ENCODE results near the gene CDK5RAP3. TPM values are rescaled to one million over a fixed set of nuclear protein-coding genes. Genes with fewer than 3 reads are reported as not detected.

The CDK5RAP3 gene
- total RNA-seq, 1 donor from 2014 or later, result 62.8 TPM

GRCh38 chr17:48024149-48025039 lies 53.5 kb downstream of the CDK5RAP3 start:
- Histone ChIP-seq H3K4me3 (ENCODE audit: insufficient read depth, low read depth, low read length) (peak overlapping the region; percentile 65), H4K20me1 (ENCODE audit: insufficient read depth, low read length) (no peaks in the 10 kb centered on the region), H3K79me2 (ENCODE audit: insufficient read depth, low read length) (no peaks in the 10 kb centered on the region), H3K9ac (ENCODE audit: low read length) (peak overlapping the region; percentile 55), H3K4me1 (ENCODE audit: insufficient read depth, low read length) (peaks cover 31% of the 10 kb centered on the region), H3K27me3 (ENCODE audit: insufficient read depth, low read length) (no peaks in the 10 kb centered on the region), H2AFZ (ENCODE audit: low read depth, low read length) (peak overlapping the region; percentile 77), H3K27ac (ENCODE audit: low read depth, low read length) (no peak overlapping the region), H3K4me2 (ENCODE audit: low read length) (peak overlapping the region; percentile 90), H3K36me3 (ENCODE audit: insufficient read depth, low read length) (no peaks in the 10 kb centered on the region), H3K9me3 (ENCODE audit: insufficient read depth, low read depth, low read length) (no peaks in the 10 kb centered on the region)
- Mint-ChIP-seq H3K36me3 (ENCODE audit: low read depth, unreplicated experiment) (peaks cover 5% of the 10 kb centered on the region), H3K4me3 (ENCODE audit: unreplicated experiment) (peak overlapping the region; percentile 86), H3K27me3 (ENCODE audit: low read depth, unreplicated experiment) (peaks cover 17% of the 10 kb centered on the region), H3K4me1 (ENCODE audit: low read depth, unreplicated experiment) (peaks cover 9% of the 10 kb centered on the region), H3K9me3 (ENCODE audit: unreplicated experiment) (no peaks in the 10 kb centered on the region), H3K27ac (ENCODE audit: unreplicated experiment) (peak overlapping the region; percentile 37)
- TF ChIP-seq EZH2 (IDR thresholded peaks at IDR 0.05; ENCODE audit: insufficient read depth, low read length), result no peak
- no peak for TF ChIP-seq CTCF (IDR thresholded peaks at IDR 0.05; ENCODE audit: insufficient read depth, low read depth, low read length)
- peak; percentile 48 for DNase-seq (ENCODE audit: low read depth)
- FAIRE-seq, result no peak

- Histone ChIP-seq H3K27me3 (ENCODE audit: insufficient read depth, low read length) (no peaks in the 10 kb centered on the region), H3K9me3 (ENCODE audit: insufficient read depth, low read depth, low read length) (no peaks in the 10 kb centered on the region), H3K9ac (ENCODE audit: low read length) (peak overlapping the region; percentile 55), H4K20me1 (ENCODE audit: insufficient read depth, low read length) (no peaks in the 10 kb centered on the region), H3K4me1 (ENCODE audit: insufficient read depth, low read length) (peaks cover 32% of the 10 kb centered on the region), H3K4me2 (ENCODE audit: low read length) (peak overlapping the region; percentile 90), H3K27ac (ENCODE audit: low read depth, low read length) (peak overlapping the region; percentile 32), H3K79me2 (ENCODE audit: insufficient read depth, low read length) (no peaks in the 10 kb centered on the region), H3K4me3 (ENCODE audit: insufficient read depth, low read depth, low read length) (peak overlapping the region; percentile 65), H2AFZ (ENCODE audit: low read depth, low read length) (peak overlapping the region; percentile 80), H3K36me3 (ENCODE audit: insufficient read depth, low read length) (no peaks in the 10 kb centered on the region)
- H3K4me3 Mint-ChIP-seq (ENCODE audit: unreplicated experiment), result peak overlapping the region; percentile 86
- no peak for FAIRE-seq
- DNase-seq (ENCODE audit: low read depth), result peak; percentile 87
- peaks cover 15% of the 10 kb centered on the region for H3K27me3 Mint-ChIP-seq (ENCODE audit: low read depth, unreplicated experiment)
- peaks cover 5% of the 10 kb centered on the region for H3K36me3 Mint-ChIP-seq (ENCODE audit: low read depth, unreplicated experiment)
- H3K9me3 Mint-ChIP-seq (ENCODE audit: unreplicated experiment), result no peaks in the 10 kb centered on the region
- peaks cover 9% of the 10 kb centered on the region for H3K4me1 Mint-ChIP-seq (ENCODE audit: low read depth, unreplicated experiment)
- TF ChIP-seq CTCF (IDR thresholded peaks at IDR 0.05; ENCODE audit: insufficient read depth, low read depth, low read length) (peak; percentile 59), EZH2 (IDR thresholded peaks at IDR 0.05; ENCODE audit: insufficient read depth, low read length) (no peak)
- H3K27ac Mint-ChIP-seq (ENCODE audit: unreplicated experiment), result peak overlapping the region; percentile 47
These were observed 54.4 kb downstream of the CDK5RAP3 start for GRCh38 chr17:48025040-48025903.
